Parathyroid adenoma (tissue), 2 donors: ENCODE data around the gene SUPT3H.

Experiments
- H2AFZ ChIP-seq: fragments of 300-600 bp; sonication (generic); one replicate; pipeline ENCODE4 v1.7.0; 2017; ENCODE audit warnings: antibody characterized with exemption, mild to moderate bottlenecking
- H3K27ac ChIP-seq: fragments of 300-600 bp; sonication (generic); one replicate; pipeline ENCODE4 v1.7.0; 2017
- H3K27me3 ChIP-seq: fragments of 300-600 bp; sonication (generic); one replicate; pipeline ENCODE4 v1.7.0; 2017; ENCODE audit warnings: low read length; ENCODE audit not compliant: control insufficient read depth, insufficient read depth
- H3K36me3 ChIP-seq: fragments of 300-600 bp; sonication (generic); one replicate; pipeline ENCODE4 v1.7.0; 2017; ENCODE audit warnings: low read length; ENCODE audit not compliant: control insufficient read depth, insufficient read depth
- H3K4me1 ChIP-seq: fragments of 300-600 bp; sonication (generic); one replicate; pipeline ENCODE4 v1.7.0; 2017; ENCODE audit warnings: control low read depth
- H3K4me2 ChIP-seq: fragments of 300-600 bp; sonication (generic); one replicate; pipeline ENCODE4 v1.7.0; 2017; ENCODE audit warnings: low read length
- H3K4me3 ChIP-seq: fragments of 300-600 bp; sonication (generic); one replicate; pipeline ENCODE4 v1.7.0; 2017; ENCODE audit warnings: low read depth, low read length
- H3K79me2 ChIP-seq: fragments of 300-600 bp; sonication (generic); one replicate; pipeline ENCODE4 v1.7.0; 2017; ENCODE audit warnings: control low read depth
- H3K9ac ChIP-seq: fragments of 300-600 bp; sonication (generic); one replicate; pipeline ENCODE4 v1.7.0; 2017; ENCODE audit warnings: mild to moderate bottlenecking
- H3K9me3 ChIP-seq: fragments of 300-600 bp; sonication (generic); one replicate; pipeline ENCODE4 v1.7.0; 2017; ENCODE audit warnings: low read length; ENCODE audit not compliant: control insufficient read depth
- CTCF ChIP-seq: fragments of 300-600 bp; sonication (generic); IDR thresholded peaks from one replicate; pipeline ENCODE4 v1.7.0; 2017; ENCODE audit warnings: antibody characterized with exemption, mild to moderate bottlenecking
- donor health status: primary hyperparathyroidism.

SUPT3H gene

GRCh38 chr6:45423111-45423823, 45.5 kb upstream of the SUPT3H start:
- Histone ChIP-seq H3K4me3 (peak overlapping the region; percentile 38), H3K4me2 (peak overlapping the region; percentile 74), H3K9ac (no peak overlapping the region), H3K9me3 (no peaks in the 10 kb centered on the region), H2AFZ (peak overlapping the region; percentile 51), H3K4me1 (no peaks in the 10 kb centered on the region), H3K79me2 (no peaks in the 10 kb centered on the region), H3K27ac (peak overlapping the region; percentile 30), H3K36me3 (no peaks in the 10 kb centered on the region), H3K27me3 (peaks cover 18% of the 10 kb centered on the region)
- TF ChIP-seq CTCF = no peak

GRCh38 chr6:45422503-45423110, 44.9 kb upstream of the SUPT3H start:
- H2AFZ ChIP-seq = peak overlapping the region; percentile 64
- TF ChIP-seq CTCF = no peak
- no peaks in the 10 kb centered on the region for H3K36me3 ChIP-seq
- H3K9me3 ChIP-seq = no peaks in the 10 kb centered on the region
- H3K4me2 ChIP-seq = peak overlapping the region; percentile 74
- no peak overlapping the region for H3K27ac ChIP-seq
- H3K4me3 ChIP-seq = peak overlapping the region; percentile 38
- H3K79me2 ChIP-seq = no peaks in the 10 kb centered on the region
- H3K4me1 ChIP-seq = no peaks in the 10 kb centered on the region
- H3K27me3 ChIP-seq = peaks cover 18% of the 10 kb centered on the region
- no peak overlapping the region for H3K9ac ChIP-seq

- no peak for TF ChIP-seq CTCF
- Histone ChIP-seq H3K4me2 (peak overlapping the region; percentile 74), H3K27ac (no peak overlapping the region), H3K27me3 (peaks cover 18% of the 10 kb centered on the region), H2AFZ (peak overlapping the region; percentile 69), H3K4me3 (peak overlapping the region; percentile 35), H3K9me3 (no peaks in the 10 kb centered on the region), H3K36me3 (no peaks in the 10 kb centered on the region), H3K79me2 (no peaks in the 10 kb centered on the region), H3K9ac (no peak overlapping the region), H3K4me1 (no peaks in the 10 kb centered on the region)
Observed at GRCh38 chr6:45421709-45422502, 44.2 kb upstream of the SUPT3H start.

- H3K9ac ChIP-seq = no peak overlapping the region
- H3K27ac ChIP-seq = no peak overlapping the region
- H3K79me2 ChIP-seq = no peaks in the 10 kb centered on the region
- no peaks in the 10 kb centered on the region for H3K36me3 ChIP-seq
- peaks cover 18% of the 10 kb centered on the region for H3K27me3 ChIP-seq
- peak overlapping the region; percentile 35 for H3K4me3 ChIP-seq
- H2AFZ ChIP-seq = peak overlapping the region; percentile 69
- no peak for TF ChIP-seq CTCF
- H3K4me2 ChIP-seq = peak overlapping the region; percentile 74
- H3K4me1 ChIP-seq = no peaks in the 10 kb centered on the region
- no peaks in the 10 kb centered on the region for H3K9me3 ChIP-seq
Observed at GRCh38 chr6:45420909-45421708, 43.4 kb upstream of the SUPT3H start.
